Peyer's patch (tissue), 4 donors: ENCODE results near the gene MASP2. TPM values are rescaled to one million over a fixed set of nuclear protein-coding genes. Genes with fewer than 3 reads are reported as not detected.
A peak's percentile ranks its signal among the peaks of the same experiment; 100 is the strongest.
"Not testable (repeated sequence)": the region's sequence is repeated elsewhere in the genome, so short reads cannot be mapped to it uniquely, and the experiment has no call there.

ENCODE experiments used
- DNase-seq, 3 donors: peaks; one replicate each; pipeline ENCODE4 v3.0.0-alpha.2; 2017 to 2019
- H3K27ac ChIP-seq, 4 donors: fragments of 200-600 bp; sonication (generic); one replicate each; pipeline ENCODE4 v1.5.1; 2016 to 2019
- H3K27me3 ChIP-seq, 2 donors: fragments of 200-600 bp; sonication (generic); one replicate each; pipeline ENCODE4 v1.5.1; 2019
- H3K36me3 ChIP-seq, 3 donors: fragments of 200-600 bp; sonication (generic); one replicate each; pipeline ENCODE4 v1.5.1; 2016 to 2019
- H3K4me1 ChIP-seq, 4 donors: fragments of 200-600 bp; sonication (generic); one replicate each; pipeline ENCODE4 v1.5.1; 2016 to 2019
- H3K4me3 ChIP-seq, 4 donors: fragments of 200-600 bp; sonication (generic); 1 replicate in 3 of 4; 2 replicates in 1 of 4; pipeline ENCODE4 v1.5.1; 2016 to 2019; ENCODE audit warnings: mild to moderate bottlenecking in 1 of 4
- H3K9me3 ChIP-seq, 4 donors: fragments of 200-600 bp; sonication (generic); one replicate each; pipeline ENCODE4 v1.5.1; 2016 to 2019; ENCODE audit warnings: mild to moderate bottlenecking in 1 of 4
- POLR2A ChIP-seq, 2 donors: fragments of 450-650 bp; IDR thresholded peaks; one replicate each; pipeline ENCODE4 v1.5.1; 2017; ENCODE audit warnings: antibody characterized with exemption in 2 of 2, mild to moderate bottlenecking in 2 of 2, moderate library complexity in 2 of 2
- total RNA-seq, 4 donors: library from RNA; depleted of rRNA; stranded (reverse); fragments of >200 nt; gene quantifications; one replicate each; pipeline ENCODE4 v1.1.0, GENCODE V29; 2016
- TF ChIP-seq, protein P1 (sequence below), 6 experiments: fragments of 450-650 bp in 4 of 6; fragments of 200-600 bp in 2 of 6; sonication (generic) in 1 of 6; IDR thresholded peaks; one replicate each; pipeline ENCODE4 v1.5.1; 2017 to 2019; ENCODE audit warnings: antibody characterized with exemption in 6 of 6, mild to moderate bottlenecking in 3 of 6, moderate library complexity in 1 of 6

MASP2 gene
- total RNA-seq, result not detected

DNA sequence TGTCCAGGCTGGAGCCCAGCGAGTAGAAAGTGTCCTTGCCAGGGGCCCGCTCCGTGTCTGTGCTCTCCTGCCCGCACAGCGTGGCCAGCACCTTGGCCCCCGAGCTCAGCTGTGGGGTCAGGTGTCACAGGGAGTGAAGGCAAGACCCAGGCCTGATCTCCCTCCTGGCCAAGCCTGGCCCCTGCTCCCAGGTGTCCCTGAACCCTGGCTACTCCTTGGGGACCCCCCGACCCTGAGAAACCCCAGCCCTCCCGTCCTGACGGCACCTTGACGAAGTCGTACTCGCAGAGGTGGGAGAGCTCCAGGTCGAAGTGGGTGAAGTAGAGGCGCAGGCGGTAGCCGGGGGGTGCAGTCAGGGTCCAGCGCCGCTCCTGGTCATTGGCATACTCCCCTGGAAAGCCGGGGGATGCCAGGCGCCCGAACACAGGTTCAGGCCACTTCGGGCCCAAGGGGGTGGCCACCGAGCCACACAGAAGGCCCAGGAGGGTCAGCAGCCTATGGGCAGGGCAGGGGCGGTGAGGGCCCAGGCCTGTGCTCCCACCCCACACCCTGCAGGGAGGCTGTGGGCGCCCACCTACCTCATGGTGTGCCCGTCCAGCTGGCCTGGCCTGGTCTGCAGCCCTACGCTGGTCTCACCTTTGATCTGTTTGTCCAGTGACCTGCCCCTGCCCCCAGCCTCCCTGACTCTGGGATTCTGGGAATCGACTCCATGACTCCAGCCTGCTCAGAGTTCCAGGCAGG, at the start of gene MASP2:
TSS of gene MASP2 (minus strand) at position 615 of the 741 bp plus-strand sequence. CDS start at position 583, 32 bp downstream.
- no peak within 1 kb of the TSS for H3K27ac ChIP-seq
- TF ChIP-seq, protein P1, sequence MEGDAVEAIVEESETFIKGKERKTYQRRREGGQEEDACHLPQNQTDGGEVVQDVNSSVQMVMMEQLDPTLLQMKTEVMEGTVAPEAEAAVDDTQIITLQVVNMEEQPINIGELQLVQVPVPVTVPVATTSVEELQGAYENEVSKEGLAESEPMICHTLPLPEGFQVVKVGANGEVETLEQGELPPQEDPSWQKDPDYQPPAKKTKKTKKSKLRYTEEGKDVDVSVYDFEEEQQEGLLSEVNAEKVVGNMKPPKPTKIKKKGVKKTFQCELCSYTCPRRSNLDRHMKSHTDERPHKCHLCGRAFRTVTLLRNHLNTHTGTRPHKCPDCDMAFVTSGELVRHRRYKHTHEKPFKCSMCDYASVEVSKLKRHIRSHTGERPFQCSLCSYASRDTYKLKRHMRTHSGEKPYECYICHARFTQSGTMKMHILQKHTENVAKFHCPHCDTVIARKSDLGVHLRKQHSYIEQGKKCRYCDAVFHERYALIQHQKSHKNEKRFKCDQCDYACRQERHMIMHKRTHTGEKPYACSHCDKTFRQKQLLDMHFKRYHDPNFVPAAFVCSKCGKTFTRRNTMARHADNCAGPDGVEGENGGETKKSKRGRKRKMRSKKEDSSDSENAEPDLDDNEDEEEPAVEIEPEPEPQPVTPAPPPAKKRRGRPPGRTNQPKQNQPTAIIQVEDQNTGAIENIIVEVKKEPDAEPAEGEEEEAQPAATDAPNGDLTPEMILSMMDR (IDR thresholded peaks at IDR 0.05), result no peak
- no peak for TF ChIP-seq POLR2A (IDR thresholded peaks at IDR 0.05)
- H3K4me1 ChIP-seq, result no peaks in the 10 kb centered on the region

GRCh38 chr1:11083784-11084183, 36.7 kb upstream of the MASP2 start:
- not testable (repeated sequence) for H3K4me1 ChIP-seq, H3K27ac ChIP-seq, H3K27me3 ChIP-seq, H3K9me3 ChIP-seq, DNase-seq, H3K4me3 ChIP-seq
- peaks cover 0 to 74% (median 0%) of the 10 kb centered on the region in 3 donors for H3K36me3 ChIP-seq

More for the DNA sequence above, at the start of gene MASP2:
- peak within 1 kb of the TSS in 1 of 4 donors; percentile 6 for H3K4me3 ChIP-seq
- no peaks in the 10 kb centered on the region for H3K27me3 ChIP-seq
- H3K9me3 ChIP-seq, result no peaks in the 10 kb centered on the region
- H3K36me3 ChIP-seq, result no peaks in the 10 kb centered on the region
- peak in 1 of 3 donors; percentile 21 for DNase-seq

- Histone ChIP-seq H3K9me3 (no peaks in the 10 kb centered on the region), H3K27me3 (no peaks in the 10 kb centered on the region), H3K36me3 (peaks cover 0 to 76% (median 0%) of the 10 kb centered on the region in 3 donors), H3K27ac (no peak overlapping the region), H3K4me3 (no peak overlapping the region), H3K4me1 (no peaks in the 10 kb centered on the region)
- TF ChIP-seq, protein P1 (IDR thresholded peaks at IDR 0.05), result no peak
- no peak for TF ChIP-seq POLR2A (IDR thresholded peaks at IDR 0.05)
- DNase-seq, result no peak
Measured at GRCh38 chr1:11080931-11081330, 33.9 kb upstream of the MASP2 start.

DNA sequence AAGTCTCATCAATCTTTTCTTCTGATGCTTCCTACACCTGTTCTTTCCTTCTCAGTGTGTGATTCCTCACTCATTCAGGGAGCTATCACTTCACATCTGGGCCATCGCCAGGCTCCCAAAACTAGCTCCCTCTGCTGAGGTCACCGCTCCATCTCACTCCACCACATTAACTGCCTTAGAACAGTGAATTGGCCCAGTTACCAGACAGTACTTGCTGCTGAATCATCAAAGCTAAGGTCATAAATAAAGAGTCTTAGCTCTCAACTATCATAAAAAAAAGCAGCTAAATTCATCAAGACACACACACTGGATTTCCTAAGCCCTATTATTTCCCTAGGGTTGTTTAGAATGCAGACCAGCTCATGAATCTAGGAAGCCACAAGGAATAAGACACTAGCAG, 31.6 kb upstream of the MASP2 start:
- no peak overlapping the region for H3K4me3 ChIP-seq
- no peak for DNase-seq
- H3K36me3 ChIP-seq, result peaks cover 0 to 95% (median 0%) of the 10 kb centered on the region in 3 donors
- H3K9me3 ChIP-seq, result no peaks in the 10 kb centered on the region
- H3K27me3 ChIP-seq, result no peaks in the 10 kb centered on the region
- TF ChIP-seq, protein P1 (IDR thresholded peaks at IDR 0.05), result no peak
- no peak for TF ChIP-seq POLR2A (IDR thresholded peaks at IDR 0.05)
- H3K27ac ChIP-seq, result no peak overlapping the region
- no peaks in the 10 kb centered on the region for H3K4me1 ChIP-seq

- peaks cover 0 to 95% (median 0%) of the 10 kb centered on the region in 3 donors for H3K36me3 ChIP-seq
- not testable (repeated sequence) for DNase-seq, H3K27me3 ChIP-seq, H3K4me1 ChIP-seq, H3K4me3 ChIP-seq, H3K27ac ChIP-seq, H3K9me3 ChIP-seq
Measured at GRCh38 chr1:11073398-11073797, 26.4 kb upstream of the MASP2 start.

GRCh38 chr1:11072216-11072917, 25.3 kb upstream of the MASP2 start:
- peak in 2 of 3 donors; percentile 10 to 26 for DNase-seq
- H3K36me3 ChIP-seq, result peaks cover 0 to 95% (median 0%) of the 10 kb centered on the region in 3 donors
- no peaks in the 10 kb centered on the region for H3K4me1 ChIP-seq
- no peaks in the 10 kb centered on the region for H3K27me3 ChIP-seq
- no peak overlapping the region for H3K4me3 ChIP-seq
- TF ChIP-seq, protein P1 (IDR thresholded peaks at IDR 0.05), result no peak
- TF ChIP-seq POLR2A (IDR thresholded peaks at IDR 0.05), result no peak
- H3K27ac ChIP-seq, result no peak overlapping the region
- no peaks in the 10 kb centered on the region for H3K9me3 ChIP-seq
